Epithelial cell of esophagus (primary cell): ENCODE measurements around the gene ATP11B.
A peak's percentile ranks its signal among the peaks of the same experiment; 100 is the strongest.

ENCODE experiments used
- DNase-seq: peaks from one replicate; pipeline ENCODE4 v3.0.0; 2010; ENCODE audit warnings: low read depth
- H3K4me3 ChIP-seq: 2 replicates; pipeline ENCODE4 v1.5.1; 2011; ENCODE audit warnings: mild to moderate bottlenecking, low read length, control low read depth
- CTCF ChIP-seq: IDR thresholded peaks from 2 replicates; pipeline ENCODE4 v1.5.1; 2011; ENCODE audit warnings: low read depth, mild to moderate bottlenecking, low read length, control low read depth, inconsistent platforms; ENCODE audit not compliant: insufficient read depth; ENCODE audit errors: missing control alignments

Gene ATP11B

GRCh38 chr3:182920515-182921084, 127.3 kb downstream of the ATP11B start:
- no peak for TF ChIP-seq CTCF
- no peak overlapping the region for H3K4me3 ChIP-seq

GRCh38 chr3:182921665-182922355, 128.5 kb downstream of the ATP11B start:
- TF ChIP-seq CTCF: no peak
- no peak for DNase-seq
- no peak overlapping the region for H3K4me3 ChIP-seq

More at GRCh38 chr3:182920515-182921084, 127.3 kb downstream of the ATP11B start:
- peak; percentile 45 for DNase-seq

GRCh38 chr3:182925330-182925943, 132.1 kb downstream of the ATP11B start:
- peak; percentile 94 for DNase-seq
- no peak overlapping the region for H3K4me3 ChIP-seq
- TF ChIP-seq CTCF: no peak

- TF ChIP-seq CTCF: no peak
- DNase-seq: no peak
Observed at GRCh38 chr3:182925944-182926337, 132.6 kb downstream of the ATP11B start.

GRCh38 chr3:182935803-182936202, 142.5 kb downstream of the ATP11B start:
- TF ChIP-seq CTCF: no peak
- no peak overlapping the region for H3K4me3 ChIP-seq

More at GRCh38 chr3:182925944-182926337, 132.6 kb downstream of the ATP11B start:
- no peak overlapping the region for H3K4me3 ChIP-seq

GRCh38 chr3:182936239-182936917, 143.1 kb downstream of the ATP11B start:
- DNase-seq: no peak
- no peak for TF ChIP-seq CTCF
- H3K4me3 ChIP-seq: no peak overlapping the region

More at GRCh38 chr3:182935803-182936202, 142.5 kb downstream of the ATP11B start:
- DNase-seq: no peak
